LoVo (cell line): ENCODE measurements around the gene FUT9.
A peak's percentile ranks its signal among the peaks of the same experiment; 100 is the strongest.

Source experiments
- DNase-seq: peaks from one replicate; pipeline ENCODE4 v3.0.0-alpha.2; 2016; ENCODE audit warnings: low spot score

The FUT9 gene

GRCh38 chr6:96015518-96016333 lies at the start of gene FUT9:
Gene FUT9 (plus strand): TSS chr6:96015974. CDS start chr6:96203156, 187,182 bp downstream.
- DNase-seq: no peak

GRCh38 chr6:95967594-95967993 lies 48.2 kb upstream of the FUT9 start:
- DNase-seq: no peak

GRCh38 chr6:95973976-95974375 lies 41.8 kb upstream of the FUT9 start:
- no peak for DNase-seq

GRCh38 chr6:95978230-95978629 lies 37.5 kb upstream of the FUT9 start:
- no peak for DNase-seq

GRCh38 chr6:95991906-95992305 lies 23.9 kb upstream of the FUT9 start:
- no peak for DNase-seq

GRCh38 chr6:95994151-95994550 lies 21.6 kb upstream of the FUT9 start:
- DNase-seq: no peak

GRCh38 chr6:95998133-95998532 lies 17.6 kb upstream of the FUT9 start:
- DNase-seq: no peak

GRCh38 chr6:96001891-96002575 lies 13.7 kb upstream of the FUT9 start:
- DNase-seq: no peak

GRCh38 chr6:96002576-96002910 lies 13.2 kb upstream of the FUT9 start:
- DNase-seq: no peak

GRCh38 chr6:96002912-96003311 lies 12.9 kb upstream of the FUT9 start:
- DNase-seq: no peak

- no peak for DNase-seq
Observed at GRCh38 chr6:96007663-96008062, 8.1 kb upstream of the FUT9 start.

GRCh38 chr6:96013531-96013930 lies 2.2 kb upstream of the FUT9 start:
- no peak for DNase-seq

GRCh38 chr6:96014846-96015517 lies 792 bp upstream of the FUT9 start:
- no peak for DNase-seq

- DNase-seq: peak; percentile 18
Observed at GRCh38 chr6:96016334-96017069, 728 bp downstream of the FUT9 start.

- DNase-seq: no peak
Observed at GRCh38 chr6:96017070-96017359, 1.2 kb downstream of the FUT9 start.

- no peak for DNase-seq
Observed at GRCh38 chr6:96022225-96022624, 6.5 kb downstream of the FUT9 start.

GRCh38 chr6:96032661-96033060 lies 16.9 kb downstream of the FUT9 start:
- DNase-seq: no peak

GRCh38 chr6:96051555-96051954 lies 35.8 kb downstream of the FUT9 start:
- no peak for DNase-seq

GRCh38 chr6:96058082-96058481 lies 42.3 kb downstream of the FUT9 start:
- no peak for DNase-seq

GRCh38 chr6:96059586-96059985 lies 43.8 kb downstream of the FUT9 start:
- no peak for DNase-seq

- no peak for DNase-seq
Observed at GRCh38 chr6:96060249-96060648, 44.5 kb downstream of the FUT9 start.

- DNase-seq: no peak
Observed at GRCh38 chr6:96065213-96065612, 49.4 kb downstream of the FUT9 start.

GRCh38 chr6:96066376-96066775 lies 50.6 kb downstream of the FUT9 start:
- no peak for DNase-seq
